HepG2 (cell line): ENCODE results near the gene WNT7B. TPM values are rescaled to one million over a fixed set of nuclear protein-coding genes. Genes with fewer than 3 reads are reported as not detected.

Source experiments
- AHR ChIP-seq: IDR thresholded peaks from 2 replicates; pipeline ENCODE4 v1.6.1; 2018; ENCODE audit warnings: missing genetic modification reagents, missing compliant biosample characterization
- ARID4A ChIP-seq: sonication (generic); formaldehyde crosslinking; IDR thresholded peaks from 2 replicates; pipeline ENCODE4 v1.5.0; 2020; ENCODE audit warnings: mild to moderate bottlenecking, missing genetic modification reagents, borderline replicate concordance
- FOXK1 ChIP-seq: sonication (generic); formaldehyde crosslinking; IDR thresholded peaks from 2 replicates; pipeline ENCODE4 v1.4.0; 2020; ENCODE audit warnings: low read depth, missing genetic modification reagents, borderline replicate concordance
- HDAC1 ChIP-seq: sonication (generic); formaldehyde crosslinking; IDR thresholded peaks from 2 replicates; pipeline ENCODE4 v1.5.1; 2020; ENCODE audit warnings: mild to moderate bottlenecking, missing genetic modification reagents
- HIC2 ChIP-seq: sonication (generic); formaldehyde crosslinking; IDR thresholded peaks from 2 replicates; pipeline ENCODE4 v1.9.0; 2022; ENCODE audit warnings: low read depth, missing genetic modification reagents
- MEF2D ChIP-seq: sonication (generic); formaldehyde crosslinking; IDR thresholded peaks from 2 replicates; pipeline ENCODE4 v1.5.1; 2020; ENCODE audit warnings: mild to moderate bottlenecking, missing genetic modification reagents
- NFE2 ChIP-seq: sonication (generic); formaldehyde crosslinking; IDR thresholded peaks from 2 replicates; pipeline ENCODE4 v1.4.0; 2020; ENCODE audit warnings: missing genetic modification reagents
- NFE2L2 ChIP-seq: fragments of 150-350 bp; IDR thresholded peaks from 2 replicates; pipeline ENCODE4 v1.6.1; 2014; ENCODE audit warnings: low read length
- SPEN ChIP-seq: sonication (generic); formaldehyde crosslinking; IDR thresholded peaks from 2 replicates; pipeline ENCODE4 v1.5.1; 2020; ENCODE audit warnings: low read depth, mild to moderate bottlenecking, missing genetic modification reagents
- SSRP1 ChIP-seq: IDR thresholded peaks from 2 replicates; pipeline ENCODE4 v1.6.1; 2016; ENCODE audit warnings: control low read depth
- TBX2 ChIP-seq: sonication (generic); formaldehyde crosslinking; IDR thresholded peaks from 2 replicates; pipeline ENCODE4 v1.5.0; 2020; ENCODE audit warnings: missing genetic modification reagents, mild to moderate bottlenecking, borderline replicate concordance
- TEF ChIP-seq: sonication (generic); formaldehyde crosslinking; IDR thresholded peaks from 2 replicates; pipeline ENCODE4 v1.5.0; 2020; ENCODE audit warnings: missing genetic modification reagents
- ZFP91 ChIP-seq: sonication (generic); formaldehyde crosslinking; IDR thresholded peaks from 2 replicates; pipeline ENCODE4 v1.9.0; 2022; ENCODE audit warnings: missing genetic modification reagents, mild to moderate bottlenecking, borderline replicate concordance
- ZKSCAN1 ChIP-seq: fragments of 150-350 bp; IDR thresholded peaks from 2 replicates; pipeline ENCODE4 v1.6.1; 2014; ENCODE audit warnings: low read length
- ZNF101 ChIP-seq: sonication (generic); formaldehyde crosslinking; IDR thresholded peaks from 2 replicates; pipeline ENCODE4 v1.4.0; 2020; ENCODE audit warnings: mild to moderate bottlenecking, low read depth, missing genetic modification reagents, borderline replicate concordance
- ZNF253 ChIP-seq: sonication (generic); formaldehyde crosslinking; IDR thresholded peaks from 2 replicates; pipeline ENCODE4 v1.8.0; 2022; ENCODE audit warnings: mild to moderate bottlenecking, missing genetic modification reagents, borderline replicate concordance
- ZNF503 ChIP-seq: sonication (generic); formaldehyde crosslinking; IDR thresholded peaks from 2 replicates; pipeline ENCODE4 v1.4.0; 2020; ENCODE audit warnings: missing genetic modification reagents
- polyA plus RNA-seq, 8 experiments: library from polyadenylated mRNA; depleted of rRNA in 3 of 8; stranded (reverse) in 7 of 8; unstranded in 1 of 8; fragments of >200 nt; fragmentation: Illumina TruSeq in 4 of 8; extraction: Trizol in 4 of 8; gene quantifications; 2 replicates each; pipeline versions ENCODE4 v1.2.1 to v1.2.3, GENCODE V29; 2011 to 2016; ENCODE audit warnings: low read depth in 4 of 8, missing spikeins in 1 of 8, mixed read lengths in 1 of 8; ENCODE audit not compliant: insufficient read depth in 1 of 8
- total RNA-seq, 5 experiments: library from RNA; depleted of rRNA; stranded (reverse); fragments of >200 nt; fragmentation: Illumina TruSeq; extraction: Trizol; gene quantifications; 2 replicates each; pipeline ENCODE4 v1.2.3, GENCODE V29; 2016; ENCODE audit warnings: low read depth in 1 of 5

Gene WNT7B
- total and polyA plus RNA-seq, 2 of the 13 experiments (the other 11 are each of a cell fraction or from before 2014, with no cell fraction given), result 0.09 TPM; not detected in 1

- TF ChIP-seq MEF2D (CRISPR knock-in tag), result 0 out of 2 replicates have a peak, but pooled peaks have one; percentile 34
- TF ChIP-seq HIC2 (CRISPR knock-in tag), result peak; percentile 28; the same call in 1 of the 2 replicates
- TF ChIP-seq ZKSCAN1, result no peak
- peak; percentile 76 for TF ChIP-seq ARID4A (CRISPR knock-in tag)
- peak; percentile 86; the same call in 1 of the 2 replicates for TF ChIP-seq ZFP91 (CRISPR knock-in tag)
- TF ChIP-seq AHR, result 0 out of 2 replicates have a peak, but pooled peaks have one; percentile 35
- TF ChIP-seq ZNF503 (CRISPR knock-in tag), result peak; percentile 45; the same call in 1 of the 2 replicates
- no peak for TF ChIP-seq SSRP1 (CRISPR knock-in tag)
- TF ChIP-seq ZNF101 (CRISPR knock-in tag), result no peak
- no peak for TF ChIP-seq NFE2
- TF ChIP-seq TBX2, result peak; percentile 58; the same call in 1 of the 2 replicates
- TF ChIP-seq SPEN, result peak; percentile 31; the same call in 1 of the 2 replicates
- TF ChIP-seq ZNF253 (CRISPR knock-in tag), result no peak
- peak; percentile 23; the same call in 1 of the 2 replicates for TF ChIP-seq FOXK1
- peak; percentile 18; the same call in 1 of the 2 replicates for TF ChIP-seq NFE2L2
- TF ChIP-seq TEF (CRISPR knock-in tag), result no peak
- TF ChIP-seq HDAC1, result peak; percentile 35
Observed at GRCh38 chr22:46013460-46014416, 36.8 kb upstream of the WNT7B start (continued).
